IMR-90 (cell line): ENCODE data around the gene CAPRIN1. TPM values are rescaled to one million over a fixed set of nuclear protein-coding genes. Genes with fewer than 3 reads are reported as not detected.

Experiments
- ATAC-seq: fragments of 200-7000 bp; cut with Tn5 transposase; 2 replicates; pipeline ENCODE4 v1.9.1; 2020; ENCODE audit warnings: low read depth, mild to moderate bottlenecking, moderate library complexity
- BruUV-seq: library from RNA; stranded (reverse); fragments of 400-500 nt; replicated peaks from 2 replicates; lab custom pipeline; 2021; lab: Mats Ljungman, UMichigan
- CTCF ChIA-PET: fragments of 300-600 bp; formaldehyde crosslinking; extraction: SDS; loops from one replicate; lab custom pipeline; 2021; ENCODE audit warnings: antibody characterized with exemption; lab: Yijun Ruan, JAX
- POLR2A ChIA-PET: fragments of 300-600 bp; sonication (Branson Sonifier 250); formaldehyde crosslinking; loops from one replicate; lab custom pipeline; 2022; ENCODE audit warnings: antibody characterized with exemption; ENCODE audit not compliant: unreplicated experiment; lab: Charles Lee
- DNase-seq: peaks from one replicate; pipeline ENCODE4 v3.0.0; 2013
- H2AFZ ChIP-seq: replicated peaks from 2 replicates; pipeline ENCODE3; 2013; ENCODE audit warnings: low read length, mild to moderate bottlenecking; ENCODE audit not compliant: poor library complexity
- H2AK5ac ChIP-seq: 2 replicates; pipeline ENCODE4 v1.6.1; 2013; ENCODE audit warnings: low read depth, low read length, inconsistent platforms
- H2AK9ac ChIP-seq: replicated peaks from 2 replicates; pipeline ENCODE3; 2013; ENCODE audit warnings: mild to moderate bottlenecking, low read depth, low read length, moderate library complexity; ENCODE audit not compliant: poor library complexity
- H2BK120ac ChIP-seq: 2 replicates; pipeline ENCODE4 v1.6.1; 2013; ENCODE audit warnings: low read depth, low read length, inconsistent platforms
- H2BK15ac ChIP-seq: 3 replicates; pipeline ENCODE4 v1.6.1; 2013; ENCODE audit warnings: low read depth, low read length, inconsistent platforms
- H2BK20ac ChIP-seq: 2 replicates; pipeline ENCODE4 v1.6.1; 2013; ENCODE audit warnings: low read depth, mild to moderate bottlenecking, inconsistent platforms, low read length, moderate library complexity
- H2BK5ac ChIP-seq: 2 replicates; pipeline ENCODE4 v1.6.1; 2013; ENCODE audit warnings: mild to moderate bottlenecking, low read depth, low read length, inconsistent platforms; ENCODE audit not compliant: poor library complexity, severe bottlenecking
- H3K14ac ChIP-seq: replicated peaks from 2 replicates; pipeline ENCODE4 v1.6.1; 2013; ENCODE audit warnings: low read depth, low read length, inconsistent platforms
- H3K18ac ChIP-seq: 2 replicates; pipeline ENCODE4 v1.6.1; 2013; ENCODE audit warnings: low read depth, low read length, control low read depth
- H3K23ac ChIP-seq: 2 replicates; pipeline ENCODE4 v1.6.1; 2013; ENCODE audit warnings: low read depth, low read length, inconsistent platforms
- H3K27ac ChIP-seq: 2 replicates; pipeline ENCODE4 v1.5.1; 2013; ENCODE audit warnings: mild to moderate bottlenecking, control low read depth, low read length; ENCODE audit not compliant: insufficient read depth
- H3K27me3 ChIP-seq: 2 replicates; pipeline ENCODE4 v1.6.1; 2013; ENCODE audit warnings: low read length; ENCODE audit not compliant: control insufficient read depth, insufficient read depth
- H3K36me3 ChIP-seq: 2 replicates; pipeline ENCODE4 v1.6.1; 2013; ENCODE audit warnings: low read length, mixed read lengths; ENCODE audit not compliant: control insufficient read depth, insufficient read depth
- H3K4ac ChIP-seq: 2 replicates; pipeline ENCODE4 v1.6.1; 2013; ENCODE audit warnings: low read depth, low read length, inconsistent platforms
- H3K4me1 ChIP-seq: 2 replicates; pipeline ENCODE4 v1.6.1; 2013; ENCODE audit warnings: low read length, mixed read lengths; ENCODE audit not compliant: control insufficient read depth, insufficient read depth
- H3K4me2 ChIP-seq: 2 replicates; pipeline ENCODE4 v1.6.1; 2013; ENCODE audit warnings: low read depth, mild to moderate bottlenecking, control low read depth, low read length, moderate library complexity
- H3K4me3 ChIP-seq: 2 replicates; pipeline ENCODE4 v1.5.1; 2013; ENCODE audit warnings: low read depth, mild to moderate bottlenecking, control low read depth, low read length, moderate library complexity; ENCODE audit not compliant: insufficient read depth
- H3K56ac ChIP-seq: 2 replicates; pipeline ENCODE4 v1.6.1; 2013; ENCODE audit warnings: low read length, inconsistent platforms; ENCODE audit not compliant: insufficient read depth; ENCODE audit errors: extremely low read depth
- H3K79me1 ChIP-seq, 2 experiments: 2 replicates each; pipeline ENCODE4 v1.6.1; 2013; ENCODE audit warnings: low read length in 2 of 2, inconsistent platforms in 1 of 2, low read depth in 1 of 2
- H3K9ac ChIP-seq: 2 replicates; pipeline ENCODE4 v1.6.1; 2013; ENCODE audit warnings: low read depth, low read length, control low read depth
- H3K9me1 ChIP-seq: 2 replicates; pipeline ENCODE4 v1.6.1; 2013; ENCODE audit warnings: low read length, inconsistent platforms; ENCODE audit not compliant: insufficient read depth
- H3K9me3 ChIP-seq: 2 replicates; pipeline ENCODE4 v1.6.1; 2013; ENCODE audit warnings: low read length; ENCODE audit not compliant: control insufficient read depth, insufficient read depth
- H4K20me1 ChIP-seq: 2 replicates; pipeline ENCODE4 v1.6.1; 2013; ENCODE audit warnings: low read length, inconsistent platforms; ENCODE audit not compliant: insufficient read depth
- H4K5ac ChIP-seq: 2 replicates; pipeline ENCODE4 v1.6.1; 2013; ENCODE audit warnings: mild to moderate bottlenecking, low read depth, low read length, control low read depth
- H4K8ac ChIP-seq, 2 experiments: 2 replicates each; pipeline ENCODE4 v1.6.1; 2013; ENCODE audit warnings: low read depth in 2 of 2, low read length in 2 of 2, control low read depth in 1 of 2, inconsistent platforms in 1 of 2
- H4K91ac ChIP-seq: 2 replicates; pipeline ENCODE4 v1.6.1; 2013; ENCODE audit warnings: low read depth, low read length, inconsistent platforms; ENCODE audit not compliant: insufficient read depth
- CHD1 ChIP-seq: IDR thresholded peaks from 2 replicates; pipeline ENCODE4 v1.6.1; 2012; ENCODE audit warnings: low read depth, low read length, improper control_type of control experiment
- MAFK ChIP-seq: IDR thresholded peaks from 2 replicates; pipeline ENCODE4 v1.6.1; 2012; ENCODE audit warnings: low read depth, low read length, improper control_type of control experiment
- MXI1 ChIP-seq: IDR thresholded peaks from 2 replicates; pipeline ENCODE4 v1.6.1; 2012; ENCODE audit warnings: low read depth, mild to moderate bottlenecking, low read length, moderate library complexity, borderline replicate concordance
- NFE2L2 ChIP-seq: fragments of 150-350 bp; IDR thresholded peaks from 2 replicates; pipeline ENCODE4 v1.6.1; 2016; ENCODE audit warnings: low read depth, mild to moderate bottlenecking, low read length
- POLR2A ChIP-seq: IDR thresholded peaks from 2 replicates; pipeline ENCODE4 v1.6.1; 2012; ENCODE audit warnings: mild to moderate bottlenecking, low read depth, low read length
- RCOR1 ChIP-seq: IDR thresholded peaks from 2 replicates; pipeline ENCODE4 v1.6.1; 2012; ENCODE audit warnings: mild to moderate bottlenecking, low read length, improper control_type of control experiment; ENCODE audit not compliant: insufficient replicate concordance
- WGBS, 2 experiments: methylation state at CpG; one replicate each; pipeline versions ENCODE4 v1.1.5 to v1.1.7; 2013; ENCODE audit warnings: missing lambda C conversion rate in 2 of 2; ENCODE audit not compliant: insufficient read length in 1 of 2; ENCODE audit errors: extremely low coverage in 2 of 2; 5-methylcytosine and 5-hydroxymethylcytosine counted together
- dilution Hi-C: fragments of 300-500 bp; cut with HindIII; formaldehyde crosslinking; loops from one replicate; pipeline ENCODE4 v1.14.3; 2018; ENCODE audit warnings: low sequenced_read_pairs; ENCODE audit not compliant: unreplicated experiment
- in situ Hi-C: fragments of 300-500 bp; cut with MboI; formaldehyde crosslinking; loops from 3 replicates; pipeline ENCODE4 v1.14.3; 2019; ENCODE audit warnings: low sequenced_read_pairs, inconsistent platforms, mixed read lengths
- intact Hi-C: fragments of 100-400 bp; cut with micrococcal nuclease; formaldehyde crosslinking; loops from 2 replicates; pipeline ENCODE4 v1.10.0; 2022
- polyA plus RNA-seq, 3 experiments: library from polyadenylated mRNA; depleted of rRNA; stranded (reverse); fragments of >200 nt; gene quantifications; 2 replicates each; pipeline ENCODE4 v1.2.3, GENCODE V29; 2012; ENCODE audit warnings: low replicate concordance in 1 of 3
- total RNA-seq: library from RNA; depleted of rRNA; stranded (reverse); fragments of >200 nt; gene quantifications from 2 replicates; pipeline ENCODE4 v1.2.3, GENCODE V29; 2012
- TF ChIP-seq, protein P1 (sequence below): fragments of 150-350 bp; IDR thresholded peaks from 2 replicates; pipeline ENCODE4 v1.6.1; 2016; ENCODE audit warnings: low read depth, mild to moderate bottlenecking, low read length, moderate library complexity, borderline replicate concordance
- TF ChIP-seq, protein P2 (sequence below): conservative IDR thresholded peaks from 2 replicates; pipeline ENCODE4 v1.5.1; 2012; ENCODE audit warnings: mild to moderate bottlenecking, low read depth, low read length, improper control_type of control experiment
- TF ChIP-seq, protein P3 (sequence below): fragments of 150-350 bp; IDR thresholded peaks from 2 replicates; pipeline ENCODE4 v1.6.1; 2017; ENCODE audit warnings: mild to moderate bottlenecking, antibody characterized with exemption, low read length, low read depth

Gene CAPRIN1
- total and polyA plus RNA-seq, 2 of the 4 experiments (the other 2 are of a cell fraction): 127 to 253 TPM

DNA sequence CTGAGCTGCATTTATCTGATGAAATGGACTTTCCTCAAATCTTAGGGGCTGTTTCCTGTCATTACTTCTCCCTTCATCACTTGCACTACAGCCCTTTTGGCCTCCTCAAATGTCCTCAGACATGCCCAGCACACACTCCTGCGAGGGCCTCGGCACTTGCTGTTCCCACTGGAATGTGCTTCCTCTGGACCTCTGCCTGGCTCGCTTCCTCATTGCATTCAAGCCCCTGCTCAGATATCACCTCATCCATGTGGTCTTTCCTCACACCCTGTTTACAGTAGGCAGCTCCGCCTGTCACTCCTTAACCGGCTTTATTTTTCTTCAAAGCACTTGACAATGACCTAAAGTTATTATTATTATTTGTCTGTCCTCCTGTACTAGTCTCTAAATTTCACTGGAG, 62.9 kb downstream of the CAPRIN1 start:
- no peak overlapping the region for H3K9ac ChIP-seq
- H3K18ac ChIP-seq: no peak overlapping the region
- H2AFZ ChIP-seq: no peak overlapping the region
- no peak overlapping the region for H4K8ac ChIP-seq
- no peaks in the 10 kb centered on the region for H3K4me1 ChIP-seq
- H3K9me3 ChIP-seq: no peaks in the 10 kb centered on the region
- no peak overlapping the region for H3K56ac ChIP-seq
- TF ChIP-seq, protein P1, sequence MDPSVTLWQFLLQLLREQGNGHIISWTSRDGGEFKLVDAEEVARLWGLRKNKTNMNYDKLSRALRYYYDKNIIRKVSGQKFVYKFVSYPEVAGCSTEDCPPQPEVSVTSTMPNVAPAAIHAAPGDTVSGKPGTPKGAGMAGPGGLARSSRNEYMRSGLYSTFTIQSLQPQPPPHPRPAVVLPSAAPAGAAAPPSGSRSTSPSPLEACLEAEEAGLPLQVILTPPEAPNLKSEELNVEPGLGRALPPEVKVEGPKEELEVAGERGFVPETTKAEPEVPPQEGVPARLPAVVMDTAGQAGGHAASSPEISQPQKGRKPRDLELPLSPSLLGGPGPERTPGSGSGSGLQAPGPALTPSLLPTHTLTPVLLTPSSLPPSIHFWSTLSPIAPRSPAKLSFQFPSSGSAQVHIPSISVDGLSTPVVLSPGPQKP: no peak
- TF ChIP-seq, protein P2, sequence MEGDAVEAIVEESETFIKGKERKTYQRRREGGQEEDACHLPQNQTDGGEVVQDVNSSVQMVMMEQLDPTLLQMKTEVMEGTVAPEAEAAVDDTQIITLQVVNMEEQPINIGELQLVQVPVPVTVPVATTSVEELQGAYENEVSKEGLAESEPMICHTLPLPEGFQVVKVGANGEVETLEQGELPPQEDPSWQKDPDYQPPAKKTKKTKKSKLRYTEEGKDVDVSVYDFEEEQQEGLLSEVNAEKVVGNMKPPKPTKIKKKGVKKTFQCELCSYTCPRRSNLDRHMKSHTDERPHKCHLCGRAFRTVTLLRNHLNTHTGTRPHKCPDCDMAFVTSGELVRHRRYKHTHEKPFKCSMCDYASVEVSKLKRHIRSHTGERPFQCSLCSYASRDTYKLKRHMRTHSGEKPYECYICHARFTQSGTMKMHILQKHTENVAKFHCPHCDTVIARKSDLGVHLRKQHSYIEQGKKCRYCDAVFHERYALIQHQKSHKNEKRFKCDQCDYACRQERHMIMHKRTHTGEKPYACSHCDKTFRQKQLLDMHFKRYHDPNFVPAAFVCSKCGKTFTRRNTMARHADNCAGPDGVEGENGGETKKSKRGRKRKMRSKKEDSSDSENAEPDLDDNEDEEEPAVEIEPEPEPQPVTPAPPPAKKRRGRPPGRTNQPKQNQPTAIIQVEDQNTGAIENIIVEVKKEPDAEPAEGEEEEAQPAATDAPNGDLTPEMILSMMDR: no peak
- TF ChIP-seq MAFK (no peak), CHD1 (no peak), MXI1 (no peak), RCOR1 (no peak), NFE2L2 (no peak), POLR2A (no peak)
- TF ChIP-seq, protein P3, sequence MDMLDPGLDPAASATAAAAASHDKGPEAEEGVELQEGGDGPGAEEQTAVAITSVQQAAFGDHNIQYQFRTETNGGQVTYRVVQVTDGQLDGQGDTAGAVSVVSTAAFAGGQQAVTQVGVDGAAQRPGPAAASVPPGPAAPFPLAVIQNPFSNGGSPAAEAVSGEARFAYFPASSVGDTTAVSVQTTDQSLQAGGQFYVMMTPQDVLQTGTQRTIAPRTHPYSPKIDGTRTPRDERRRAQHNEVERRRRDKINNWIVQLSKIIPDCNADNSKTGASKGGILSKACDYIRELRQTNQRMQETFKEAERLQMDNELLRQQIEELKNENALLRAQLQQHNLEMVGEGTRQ: no peak
- no peaks in the 10 kb centered on the region for H4K20me1 ChIP-seq
- peaks cover 61% of the 10 kb centered on the region for H3K36me3 ChIP-seq
- no peak overlapping the region for H2BK5ac ChIP-seq
- H4K5ac ChIP-seq: no peak overlapping the region
- no peak overlapping the region for H2AK9ac ChIP-seq
- no peak overlapping the region for H3K4me2 ChIP-seq
- no peak overlapping the region for H2AK5ac ChIP-seq
- no peak overlapping the region for H2BK20ac ChIP-seq
- no peak overlapping the region for H2BK15ac ChIP-seq
- H3K23ac ChIP-seq: no peak overlapping the region
- ATAC-seq (no peak), DNase-seq (no peak)
- no peak overlapping the region for H3K4ac ChIP-seq
- no peak overlapping the region for H2BK120ac ChIP-seq
- no peaks in the 10 kb centered on the region for H3K27me3 ChIP-seq
- intact Hi-C loops: no loop called here
- ChIA-PET CTCF (interaction anchor here (1.0 kb wide), 1 partner anchor 60 kb away, joined by 3 read pairs; no protein-coding TSS in a partner anchor), POLR2A (interaction anchor here (1.0 kb wide), 1 partner anchor 9 kb away, joined by 4 read pairs; the partner anchor contains the start of gene NAT10)
- in situ Hi-C loops: no loop called here
- BruUV-seq: no TSS peak
- no peak overlapping the region for H3K4me3 ChIP-seq
- H3K79me1 ChIP-seq: peaks cover 12 to 26% of the 10 kb centered on the region in 2 experiments; a peak in 3 of 4 replicates
- dilution Hi-C loops: no loop called here
- 0 out of 2 replicates have a peak, but pooled peaks cover 2% of the 10 kb centered on the region for H3K9me1 ChIP-seq
- no peak overlapping the region for H4K91ac ChIP-seq
- 92% methylated on average over 2 of the region's 5 CpGs; no CpG with 5 or more reads in 1 of the 2 experiments for WGBS, 2 experiments
- H3K14ac ChIP-seq: no peak overlapping the region
- H3K27ac ChIP-seq: no peak overlapping the region
